Small intestine (tissue), 7 donors: ENCODE results near the gene SPATA25. TPM values are rescaled to one million over a fixed set of nuclear protein-coding genes. Genes with fewer than 3 reads are reported as not detected.

Experiments used
- DNase-seq, 2 donors: peaks; one replicate each; pipeline versions ENCODE4 v3.0.0 to v3.0.0-alpha.2; 2013
- FAIRE-seq: peaks from 2 replicates; lab custom pipeline; 2012; peaks lifted over from hg19 to GRCh38; lab: Jason Lieb, UNC
- H3K27ac ChIP-seq, 3 donors: one replicate each; pipeline ENCODE4 v1.5.1; 2013; ENCODE audit warnings: low read length in 2 of 3, mild to moderate bottlenecking in 2 of 3, control low read depth in 1 of 3, inconsistent platforms in 1 of 3, low read depth in 1 of 3, moderate library complexity in 1 of 3
- H3K27me3 ChIP-seq, 3 donors: one replicate each; pipeline ENCODE4 v1.6.1; 2013; ENCODE audit warnings: low read length in 3 of 3, inconsistent platforms in 1 of 3; ENCODE audit not compliant: control insufficient read depth in 3 of 3, insufficient read depth in 3 of 3
- H3K36me3 ChIP-seq, 3 donors: one replicate each; pipeline ENCODE4 v1.6.1; 2013; ENCODE audit warnings: low read length in 3 of 3, inconsistent platforms in 1 of 3, low read depth in 1 of 3, mild to moderate bottlenecking in 1 of 3, moderate library complexity in 1 of 3; ENCODE audit not compliant: control insufficient read depth in 3 of 3, insufficient read depth in 2 of 3
- H3K4me1 ChIP-seq, 3 donors: one replicate each; pipeline ENCODE4 v1.6.1; 2013; ENCODE audit warnings: low read length in 2 of 3, inconsistent platforms in 1 of 3, low read depth in 1 of 3, mild to moderate bottlenecking in 1 of 3, moderate library complexity in 1 of 3; ENCODE audit not compliant: control insufficient read depth in 3 of 3, insufficient read depth in 2 of 3
- H3K4me3 ChIP-seq, 3 donors: one replicate each; pipeline ENCODE4 v1.5.1; 2013; ENCODE audit warnings: low read length in 3 of 3, control low read depth in 1 of 3, inconsistent platforms in 1 of 3, low read depth in 1 of 3, mild to moderate bottlenecking in 1 of 3, moderate library complexity in 1 of 3
- H3K9me3 ChIP-seq, 2 donors: one replicate each; pipeline ENCODE4 v1.6.1; 2013; ENCODE audit warnings: low read depth in 1 of 2, low read length in 1 of 2; ENCODE audit not compliant: control insufficient read depth in 2 of 2, insufficient read depth in 1 of 2
- WGBS, 3 donors: extraction: QIAGEN DNeasy Blood & Tissue Kit; methylation state at CpG; one replicate each; pipeline ENCODE4 v1.1.7; 2013; 5-methylcytosine and 5-hydroxymethylcytosine counted together
- polyA plus RNA-seq, 4 donors: library from polyadenylated mRNA; stranded (reverse) in 3 of 4; unstranded in 1 of 4; fragments of 200-250 nt in 3 of 4; fragments of 120-200 nt in 1 of 4; gene quantifications; one replicate each; pipeline versions ENCODE4 v1.2.1 to v1.2.3, GENCODE V29; 2013
- donor health status: healthy with polysubstance abuse.
- donor health status: control.
- donor health status: control.
- donor health status: Bipolar disorder and iron deficiency.
- donor health status: healthy.

Gene SPATA25
- polyA plus RNA-seq, 4 donors = 1.8 to 16.4 TPM; not detected in 2

DNA sequence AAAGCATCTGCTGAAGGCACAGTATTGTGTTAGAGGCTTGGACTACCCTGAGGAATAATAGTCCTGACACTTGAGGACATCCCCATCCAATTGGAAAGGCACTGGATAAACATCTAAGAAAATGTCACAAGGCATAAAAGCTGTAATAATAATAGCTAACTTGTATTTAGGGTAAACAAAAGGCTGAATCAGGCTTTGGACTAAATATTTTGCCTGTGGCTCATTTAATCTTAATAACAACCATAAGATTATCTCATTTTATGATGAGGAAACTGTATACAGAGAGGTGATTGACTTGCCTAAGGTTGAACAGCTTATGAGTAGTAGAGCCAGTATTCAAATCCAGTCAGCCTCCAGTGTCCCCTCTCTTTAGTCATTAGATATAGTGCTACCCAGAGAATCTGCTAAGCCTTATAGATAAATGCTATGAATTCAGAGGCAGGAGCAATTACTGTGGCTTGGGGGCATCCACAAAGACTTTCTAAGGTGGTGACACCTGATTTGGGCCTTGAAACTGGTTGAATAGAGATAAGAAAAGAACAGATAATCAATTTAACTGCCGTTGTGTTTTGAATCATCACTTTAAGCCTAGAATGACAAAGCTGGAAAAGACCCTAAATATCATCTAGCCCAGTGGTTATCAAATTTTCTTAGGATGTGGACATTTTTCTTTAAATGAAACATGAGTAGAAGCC lies 13.9 kb downstream of the SPATA25 start:
- DNase-seq (no peak), FAIRE-seq (no peak)
- Histone ChIP-seq H3K36me3 (peaks cover 0 to 23% (median 8%) of the 10 kb centered on the region in 3 donors), H3K27ac (no peak overlapping the region), H3K4me1 (no peaks in the 10 kb centered on the region), H3K9me3 (no peaks in the 10 kb centered on the region), H3K4me3 (no peak overlapping the region), H3K27me3 (no peaks in the 10 kb centered on the region)
- 32 to 69% (median 34%) methylated on average over 1 of the region's 1 CpG for WGBS, 3 donors

DNA sequence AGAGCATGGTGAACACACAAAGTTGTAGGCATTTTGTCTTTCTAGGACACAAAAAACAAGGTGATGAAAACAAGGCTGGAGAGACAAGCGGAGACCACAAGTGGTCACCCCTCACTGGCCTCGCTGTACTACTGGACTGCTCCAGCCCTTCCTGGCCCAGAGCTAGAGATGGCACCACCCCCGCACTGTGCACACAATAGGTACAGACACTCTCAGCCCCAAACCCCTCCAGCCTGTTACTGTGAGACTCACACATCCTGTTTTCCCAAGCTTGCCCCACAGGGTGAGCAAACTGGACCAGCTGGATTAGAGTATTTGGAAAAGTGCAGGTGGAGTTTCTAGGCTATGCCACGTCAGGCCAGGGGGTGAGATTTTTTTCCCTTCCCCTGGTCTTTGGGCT lies 14.8 kb downstream of the SPATA25 start:
- Histone ChIP-seq H3K27ac (no peak overlapping the region), H3K27me3 (no peaks in the 10 kb centered on the region), H3K4me1 (peaks cover 0 to 6% (median 0%) of the 10 kb centered on the region in 3 donors), H3K36me3 (peaks cover 0 to 14% (median 8%) of the 10 kb centered on the region in 3 donors), H3K9me3 (no peaks in the 10 kb centered on the region), H3K4me3 (no peak overlapping the region)
- DNase-seq (no peak), FAIRE-seq (no peak)
- WGBS, 3 donors = 82 to 92% (median 89%) methylated on average over 4 of the region's 4 CpGs

DNA sequence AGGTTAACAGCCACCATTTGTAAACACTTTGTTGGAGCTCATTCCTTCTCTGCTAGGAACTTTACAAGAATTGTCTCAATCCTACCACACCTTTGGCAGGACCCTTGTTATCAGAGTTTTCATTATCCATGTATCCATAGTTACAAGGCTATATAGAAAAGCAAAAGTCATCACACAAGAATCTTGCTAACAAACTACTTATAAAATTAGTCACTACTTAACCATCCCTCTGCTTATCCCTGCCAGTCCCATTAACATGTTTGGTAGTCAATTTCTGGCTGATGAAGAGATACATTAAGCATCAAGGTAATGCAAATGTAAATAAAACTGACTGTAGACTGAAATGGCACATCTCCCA lies 19.6 kb downstream of the SPATA25 start:
- H3K4me1 ChIP-seq = peaks cover 0 to 18% (median 0%) of the 10 kb centered on the region in 3 donors
- H3K4me3 ChIP-seq = no peak overlapping the region
- H3K27ac ChIP-seq = peak overlapping the region in 2 of 3 donors; percentile 17 to 41
- peak; percentile 23 to 45 for DNase-seq
- no peaks in the 10 kb centered on the region for H3K9me3 ChIP-seq
- H3K27me3 ChIP-seq = no peaks in the 10 kb centered on the region
- peaks cover 0 to 8% (median 0%) of the 10 kb centered on the region in 3 donors for H3K36me3 ChIP-seq
- no peak for FAIRE-seq

DNA sequence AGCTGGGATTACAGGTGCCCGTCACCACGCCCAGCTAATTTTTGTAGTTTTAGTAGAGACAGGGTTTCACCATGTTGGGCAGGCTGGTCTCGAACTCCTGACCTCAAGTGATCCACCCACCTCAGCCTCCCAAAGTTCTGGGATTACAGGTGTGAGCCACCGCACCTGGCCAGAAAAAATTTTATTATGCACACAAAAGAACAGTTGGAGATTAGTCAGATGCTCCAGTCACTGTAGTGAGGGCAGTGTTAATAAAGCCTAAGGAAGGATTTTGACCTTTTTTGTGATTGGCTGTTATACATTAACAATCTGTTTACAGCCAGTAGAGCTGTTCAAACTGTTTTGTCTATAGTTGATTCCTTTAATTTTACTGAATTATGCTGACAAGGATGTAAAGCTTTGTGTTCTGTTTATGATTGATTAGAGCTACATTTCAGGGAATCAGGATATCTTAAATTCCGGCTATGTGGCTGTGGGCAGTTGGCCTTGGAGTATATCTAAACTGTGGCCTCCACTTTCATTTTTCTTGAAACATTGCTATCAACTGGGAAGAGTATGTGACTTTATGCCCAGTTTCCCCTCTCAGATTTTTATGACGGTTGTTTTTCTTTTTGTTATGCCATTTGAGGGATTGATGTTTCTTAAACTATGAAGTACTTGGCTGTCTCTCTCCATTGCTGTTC lies 20.1 kb downstream of the SPATA25 start:
- WGBS, 3 donors = 46 to 73% (median 56%) methylated on average over 6 of the region's 6 CpGs
- FAIRE-seq = no peak
- Histone ChIP-seq H3K4me1 (peaks cover 0 to 18% (median 0%) of the 10 kb centered on the region in 3 donors), H3K36me3 (peaks cover 0 to 7% (median 0%) of the 10 kb centered on the region in 3 donors), H3K4me3 (no peak overlapping the region), H3K9me3 (no peaks in the 10 kb centered on the region), H3K27ac (peak overlapping the region in 2 of 3 donors; percentile 17 to 41), H3K27me3 (no peaks in the 10 kb centered on the region)
- peak; percentile 46 to 74 for DNase-seq

DNA sequence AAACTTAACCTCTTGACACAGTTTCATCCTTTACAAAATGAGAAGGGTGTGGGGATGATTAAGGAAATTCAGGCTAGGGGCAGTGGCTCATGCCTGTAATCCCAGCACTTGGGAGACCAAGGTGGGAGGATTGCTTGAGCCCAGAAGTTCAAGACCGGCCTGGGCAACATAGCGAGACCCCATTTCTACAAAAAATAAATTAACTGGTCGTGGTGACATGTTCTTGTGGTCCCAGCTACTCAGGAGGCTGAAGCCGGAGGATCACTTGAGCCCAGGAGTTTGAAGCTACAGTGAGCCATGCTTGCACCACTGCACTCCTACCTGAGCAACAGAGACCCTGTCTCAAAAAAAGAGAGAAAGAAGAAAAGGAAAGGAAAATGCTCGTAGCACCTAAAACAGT lies 21.0 kb downstream of the SPATA25 start:
- no peak for FAIRE-seq
- no peak overlapping the region for H3K27ac ChIP-seq
- H3K9me3 ChIP-seq = no peaks in the 10 kb centered on the region
- 94 to 98% (median 96%) methylated on average over 5 of the region's 5 CpGs for WGBS, 3 donors
- no peak overlapping the region for H3K4me3 ChIP-seq
- no peak for DNase-seq
- H3K4me1 ChIP-seq = peaks cover 0 to 18% (median 0%) of the 10 kb centered on the region in 3 donors
- H3K36me3 ChIP-seq = peaks cover 0 to 7% (median 0%) of the 10 kb centered on the region in 3 donors
- H3K27me3 ChIP-seq = no peaks in the 10 kb centered on the region

DNA sequence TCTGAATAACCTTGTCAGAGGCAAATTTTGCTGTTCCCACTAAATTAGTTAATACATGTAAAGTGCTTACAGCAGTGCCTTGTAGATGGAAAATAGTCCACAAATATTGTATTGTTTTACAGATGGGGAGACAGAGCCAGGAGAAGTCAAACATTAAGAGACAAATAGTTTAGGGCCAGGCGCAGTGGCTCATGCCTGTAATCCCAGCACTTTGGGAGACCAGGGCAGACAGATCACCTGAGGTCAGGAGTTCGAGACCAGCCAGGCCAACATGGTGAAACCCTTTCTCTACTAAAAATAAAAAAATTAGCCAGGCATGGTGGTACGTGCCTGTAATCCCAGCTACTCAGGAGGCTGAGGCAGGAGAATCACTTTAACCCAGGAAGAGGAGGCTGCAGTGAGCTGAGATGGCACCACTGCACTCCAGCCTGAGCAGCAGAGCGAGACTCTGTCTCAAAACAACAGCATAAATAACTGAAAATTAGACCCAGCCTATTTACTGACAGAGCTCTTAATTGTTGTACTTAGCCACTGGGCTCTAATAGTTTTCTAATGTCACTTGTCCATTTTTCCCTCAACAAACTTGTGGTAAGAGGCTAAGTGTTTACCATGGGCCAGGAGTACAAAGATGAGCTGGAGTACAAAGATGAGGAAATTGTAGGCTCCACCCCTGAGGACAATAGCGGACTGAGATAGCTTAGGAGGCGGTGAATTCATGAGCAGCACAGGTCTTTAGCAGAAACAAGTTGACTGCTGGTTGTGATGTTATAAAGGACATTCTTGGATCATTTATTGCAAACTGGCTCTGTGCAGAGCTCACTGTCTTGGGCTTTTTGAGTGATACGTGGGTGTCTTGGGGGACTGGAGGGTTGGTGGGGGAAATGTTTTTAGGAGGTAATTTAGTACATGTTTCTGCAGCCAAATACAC lies 23.6 kb downstream of the SPATA25 start:
- H3K27me3 ChIP-seq = no peaks in the 10 kb centered on the region
- peaks cover 0 to 28% (median 0%) of the 10 kb centered on the region in 3 donors for H3K4me1 ChIP-seq
- H3K9me3 ChIP-seq = no peaks in the 10 kb centered on the region
- peaks cover 0 to 10% (median 0%) of the 10 kb centered on the region in 3 donors for H3K36me3 ChIP-seq
- FAIRE-seq = no peak
- no peak overlapping the region for H3K4me3 ChIP-seq
- peak overlapping the region in 1 of 3 donors; percentile 6 for H3K27ac ChIP-seq
- DNase-seq = peak; percentile 59 to 70
- 70 to 86% (median 82%) methylated on average over 7 of the region's 7 CpGs for WGBS, 3 donors

DNA sequence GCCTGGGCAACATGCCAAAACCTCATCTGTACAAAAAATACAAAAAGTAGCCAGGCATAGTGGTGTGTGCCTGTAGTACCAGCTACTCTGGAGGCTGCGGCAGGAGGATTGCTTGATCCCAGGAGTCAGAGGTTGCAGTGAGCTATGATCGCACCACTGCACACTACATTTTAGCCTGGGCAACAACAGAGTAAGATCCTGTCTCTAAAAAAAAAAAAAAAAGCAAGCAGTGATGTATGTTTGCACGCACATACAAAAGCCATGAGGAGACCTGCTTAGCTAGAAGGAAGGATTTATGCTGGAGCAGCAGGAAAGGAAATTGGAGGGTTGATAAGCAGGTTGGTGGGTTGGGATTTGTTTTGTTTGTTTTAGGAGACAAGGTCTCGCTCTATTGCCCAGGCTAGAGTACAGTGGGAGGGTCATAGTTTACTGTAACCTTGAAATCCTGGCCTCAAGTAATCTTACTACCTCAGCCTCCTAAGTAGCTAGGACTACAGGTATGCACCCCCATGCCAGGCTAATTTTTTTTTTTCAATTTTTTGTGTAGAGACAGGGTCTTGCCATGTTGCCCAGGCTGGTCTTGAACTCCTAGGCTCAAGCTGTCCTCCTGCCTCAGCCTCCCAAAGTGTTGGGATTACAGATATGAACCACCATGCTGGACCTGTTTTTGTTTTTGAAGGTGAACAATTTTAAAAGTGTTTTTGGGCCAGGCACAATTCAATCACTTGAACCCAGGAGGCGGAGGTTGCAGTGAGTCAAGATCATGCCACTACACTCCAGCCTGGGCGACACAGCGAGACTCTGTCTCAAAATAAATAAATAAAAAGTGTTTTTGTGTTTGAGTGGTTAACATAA lies 26.0 kb downstream of the SPATA25 start:
- Histone ChIP-seq H3K4me1 (peaks cover 0 to 17% (median 0%) of the 10 kb centered on the region in 3 donors), H3K36me3 (peaks cover 0 to 8% (median 0%) of the 10 kb centered on the region in 3 donors), H3K9me3 (no peaks in the 10 kb centered on the region), H3K4me3 (no peak overlapping the region), H3K27ac (no peak overlapping the region), H3K27me3 (no peaks in the 10 kb centered on the region)
- DNase-seq (peak; percentile 18 to 78), FAIRE-seq (no peak)
- 74 to 88% (median 84%) methylated on average over 7 of the region's 7 CpGs for WGBS, 3 donors
